ENCODE measurements around the gene USF2.

DNA sequence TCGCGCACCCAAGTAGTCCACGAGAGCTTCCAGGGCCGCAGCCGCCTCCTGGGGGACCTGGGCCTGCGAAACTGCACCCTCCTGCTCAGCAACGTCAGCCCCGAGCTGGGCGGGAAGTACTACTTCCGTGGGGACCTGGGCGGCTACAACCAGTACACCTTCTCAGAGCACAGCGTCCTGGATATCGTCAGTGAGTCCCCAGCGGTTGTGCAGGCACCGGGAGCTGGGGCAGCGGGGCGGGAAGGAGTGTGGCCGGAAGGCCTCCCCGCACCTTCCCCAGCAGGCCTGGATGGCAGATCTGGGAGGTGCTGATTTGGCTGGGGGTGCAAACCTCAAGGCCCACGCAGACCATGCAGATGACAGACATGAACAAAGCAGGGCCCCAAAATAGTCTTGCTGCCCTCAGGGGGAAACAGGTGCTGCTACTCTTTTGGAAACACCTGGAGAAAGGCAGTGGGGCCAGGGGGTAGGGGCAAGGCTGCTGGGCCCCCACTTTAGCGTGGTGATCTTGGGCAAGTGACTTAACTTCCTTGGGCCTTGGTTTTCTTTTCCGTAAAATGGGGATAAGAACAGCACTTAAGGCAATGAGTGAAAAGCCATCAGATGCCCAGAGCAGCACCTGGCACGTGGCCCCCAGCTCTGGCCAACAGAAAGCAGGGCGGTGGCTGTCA, 27.2 kb downstream of the USF2 start:
- TF ChIP-seq, protein P1, sequence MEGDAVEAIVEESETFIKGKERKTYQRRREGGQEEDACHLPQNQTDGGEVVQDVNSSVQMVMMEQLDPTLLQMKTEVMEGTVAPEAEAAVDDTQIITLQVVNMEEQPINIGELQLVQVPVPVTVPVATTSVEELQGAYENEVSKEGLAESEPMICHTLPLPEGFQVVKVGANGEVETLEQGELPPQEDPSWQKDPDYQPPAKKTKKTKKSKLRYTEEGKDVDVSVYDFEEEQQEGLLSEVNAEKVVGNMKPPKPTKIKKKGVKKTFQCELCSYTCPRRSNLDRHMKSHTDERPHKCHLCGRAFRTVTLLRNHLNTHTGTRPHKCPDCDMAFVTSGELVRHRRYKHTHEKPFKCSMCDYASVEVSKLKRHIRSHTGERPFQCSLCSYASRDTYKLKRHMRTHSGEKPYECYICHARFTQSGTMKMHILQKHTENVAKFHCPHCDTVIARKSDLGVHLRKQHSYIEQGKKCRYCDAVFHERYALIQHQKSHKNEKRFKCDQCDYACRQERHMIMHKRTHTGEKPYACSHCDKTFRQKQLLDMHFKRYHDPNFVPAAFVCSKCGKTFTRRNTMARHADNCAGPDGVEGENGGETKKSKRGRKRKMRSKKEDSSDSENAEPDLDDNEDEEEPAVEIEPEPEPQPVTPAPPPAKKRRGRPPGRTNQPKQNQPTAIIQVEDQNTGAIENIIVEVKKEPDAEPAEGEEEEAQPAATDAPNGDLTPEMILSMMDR (optimal IDR thresholded peaks at IDR 0.05 in 1 of 3, IDR thresholded peaks at IDR 0.05 in 1 of 3, conservative IDR thresholded peaks at IDR 0.05 in 1 of 3; ENCODE audit: extremely low read depth in 1 of 3, insufficient read depth in 2 of 3, low read length in 3 of 3), result no peak
- TF ChIP-seq EZH2 (IDR thresholded peaks at IDR 0.05; ENCODE audit: low read length), result no peak

Measured in keratinocyte (primary cell).